Prostate gland (tissue), 2 donors: ENCODE data around the gene STAT5A. TPM values are rescaled to one million over a fixed set of nuclear protein-coding genes. Genes with fewer than 3 reads are reported as not detected.

Source experiments
- DNase-seq: peaks from one replicate; pipeline ENCODE4 v3.0.0-alpha.2; 2019; ENCODE audit warnings: low spot score
- H3K27ac ChIP-seq, 2 donors: fragments of 200-600 bp; sonication (generic); 2 replicates each; pipeline ENCODE4 v1.5.1; 2017 to 2019
- H3K27me3 ChIP-seq: fragments of 200-600 bp; sonication (generic); replicated peaks from 2 replicates; pipeline ENCODE4 v1.5.1; 2019; ENCODE audit not compliant: insufficient read depth
- H3K36me3 ChIP-seq, 2 donors: fragments of 200-600 bp; sonication (generic); 1 replicate in 1 of 2; 2 replicates in 1 of 2; pipeline versions ENCODE4 v1.5.1 to v1.8.1; 2017 to 2019
- H3K4me1 ChIP-seq: fragments of 200-600 bp; sonication (generic); replicated peaks from 2 replicates; pipeline ENCODE4 v1.5.1; 2019
- H3K4me3 ChIP-seq, 2 donors: fragments of 200-600 bp; sonication (generic); 2 replicates each; pipeline ENCODE4 v1.5.1; 2017 to 2019
- H3K9me3 ChIP-seq: fragments of 200-600 bp; sonication (generic); 2 replicates; pipeline ENCODE4 v1.5.1; 2017
- POLR2A ChIP-seq: fragments of 450-650 bp; IDR thresholded peaks from one replicate; pipeline ENCODE4 v1.6.1; 2016; ENCODE audit warnings: antibody characterized with exemption, mild to moderate bottlenecking
- POLR2AphosphoS5 ChIP-seq: sonication (generic); formaldehyde crosslinking; IDR thresholded peaks from one replicate; pipeline ENCODE4 v1.6.1; 2017; ENCODE audit warnings: antibody characterized with exemption
- WGBS: methylation state at CpG from one replicate; pipeline ENCODE4 v1.1.5; 2018; 5-methylcytosine and 5-hydroxymethylcytosine counted together
- intact Hi-C: fragments of 100-400 bp; cut with DNase I; formaldehyde crosslinking; loops from one replicate; pipeline ENCODE4 v1.14.2; 2022
- total RNA-seq, 2 donors: library from RNA; depleted of rRNA; stranded (reverse); fragments of >200 nt; gene quantifications; one replicate each; pipeline ENCODE4 v1.1.0, GENCODE V29; 2016
- TF ChIP-seq, protein P1 (sequence below), 4 experiments: fragments of 200-600 bp in 2 of 4; fragments of 450-650 bp in 2 of 4; sonication (generic) in 2 of 4; IDR thresholded peaks; 1 replicate in 3 of 4; 2 replicates in 1 of 4; pipeline ENCODE4 v1.5.1; 2016 to 2019; ENCODE audit warnings: antibody characterized with exemption in 4 of 4, mild to moderate bottlenecking in 2 of 4, moderate library complexity in 2 of 4

STAT5A gene
- total RNA-seq, 2 donors from 2014 or later = 31.1 to 45.8 TPM

DNA sequence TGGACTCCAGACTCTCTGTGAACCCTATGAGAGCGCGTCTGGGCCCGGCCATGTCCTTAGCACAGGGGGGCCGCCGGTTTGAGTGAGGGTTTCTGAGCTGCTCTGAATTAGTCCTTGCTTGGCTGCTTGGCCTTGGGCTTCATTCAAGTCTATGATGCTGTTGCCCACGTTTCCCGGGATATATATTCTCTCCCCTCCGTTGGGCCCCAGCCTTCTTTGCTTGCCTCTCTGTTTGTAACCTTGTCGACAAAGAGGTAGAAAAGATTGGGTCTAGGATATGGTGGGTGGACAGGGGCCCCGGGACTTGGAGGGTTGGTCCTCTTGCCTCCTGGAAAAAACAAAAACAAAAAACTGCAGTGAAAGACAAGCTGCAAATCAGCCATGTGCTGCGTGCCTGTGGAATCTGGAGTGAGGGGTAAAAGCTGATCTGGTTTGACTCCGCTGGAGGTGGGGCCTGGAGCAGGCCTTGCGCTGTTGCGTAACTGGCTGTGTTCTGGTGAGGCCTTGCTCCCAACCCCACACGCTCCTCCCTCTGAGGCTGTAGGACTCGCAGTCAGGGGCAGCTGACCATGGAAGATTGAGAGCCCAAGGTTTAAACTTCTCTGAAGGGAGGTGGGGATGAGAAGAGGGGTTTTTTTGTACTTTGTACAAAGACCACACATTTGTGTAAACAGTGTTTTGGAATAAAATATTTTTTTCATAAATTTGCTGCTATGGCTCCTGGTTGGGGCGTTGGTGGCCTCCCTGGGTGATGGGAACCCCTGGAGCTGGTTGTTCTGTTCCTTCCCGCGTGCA, 23.1 kb downstream of the STAT5A start:
- peak; percentile 65 for DNase-seq
- WGBS = 47% methylated on average over 19 of the region's 19 CpGs
- Histone ChIP-seq H3K27me3 (no peaks in the 10 kb centered on the region), H3K9me3 (no peaks in the 10 kb centered on the region), H3K4me1 (peaks cover 7% of the 10 kb centered on the region), H3K27ac (peak overlapping the region; percentile 71 to 81), H3K36me3 (no peaks in the 10 kb centered on the region), H3K4me3 (no peak overlapping the region)
- intact Hi-C loops = loop anchor here (5.0 kb wide), 1 partner anchor 206 kb away; no protein-coding TSS in a partner anchor
- no peak for TF ChIP-seq POLR2A
- TF ChIP-seq POLR2AphosphoS5 = peak; percentile 51

DNA sequence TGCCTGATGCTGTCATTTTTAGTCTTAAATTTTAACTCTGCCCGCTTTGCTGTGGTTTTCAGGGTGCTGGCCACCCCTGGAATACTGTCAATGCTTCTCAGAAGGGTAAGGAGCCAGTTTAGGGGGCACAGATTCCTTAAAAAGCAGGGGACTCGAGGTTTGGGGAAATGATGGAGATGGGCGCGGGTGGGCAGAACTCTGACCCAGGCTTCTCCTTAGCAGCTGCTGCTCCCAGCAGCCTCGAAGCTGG, 23.7 kb downstream of the STAT5A start:
- 23% methylated on average over 5 of the region's 5 CpGs for WGBS
- no peak for DNase-seq
- TF ChIP-seq, protein P1, sequence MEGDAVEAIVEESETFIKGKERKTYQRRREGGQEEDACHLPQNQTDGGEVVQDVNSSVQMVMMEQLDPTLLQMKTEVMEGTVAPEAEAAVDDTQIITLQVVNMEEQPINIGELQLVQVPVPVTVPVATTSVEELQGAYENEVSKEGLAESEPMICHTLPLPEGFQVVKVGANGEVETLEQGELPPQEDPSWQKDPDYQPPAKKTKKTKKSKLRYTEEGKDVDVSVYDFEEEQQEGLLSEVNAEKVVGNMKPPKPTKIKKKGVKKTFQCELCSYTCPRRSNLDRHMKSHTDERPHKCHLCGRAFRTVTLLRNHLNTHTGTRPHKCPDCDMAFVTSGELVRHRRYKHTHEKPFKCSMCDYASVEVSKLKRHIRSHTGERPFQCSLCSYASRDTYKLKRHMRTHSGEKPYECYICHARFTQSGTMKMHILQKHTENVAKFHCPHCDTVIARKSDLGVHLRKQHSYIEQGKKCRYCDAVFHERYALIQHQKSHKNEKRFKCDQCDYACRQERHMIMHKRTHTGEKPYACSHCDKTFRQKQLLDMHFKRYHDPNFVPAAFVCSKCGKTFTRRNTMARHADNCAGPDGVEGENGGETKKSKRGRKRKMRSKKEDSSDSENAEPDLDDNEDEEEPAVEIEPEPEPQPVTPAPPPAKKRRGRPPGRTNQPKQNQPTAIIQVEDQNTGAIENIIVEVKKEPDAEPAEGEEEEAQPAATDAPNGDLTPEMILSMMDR (IDR thresholded peaks at IDR 0.05) = no peak
- TF ChIP-seq POLR2AphosphoS5 (no peak), POLR2A (no peak)
- Histone ChIP-seq H3K4me3 (no peak overlapping the region), H3K36me3 (peaks cover 0 to 1% of the 10 kb centered on the region in 2 donors), H3K9me3 (no peaks in the 10 kb centered on the region), H3K27ac (peak overlapping the region; percentile 71 to 81), H3K4me1 (peaks cover 7% of the 10 kb centered on the region), H3K27me3 (no peaks in the 10 kb centered on the region)
- intact Hi-C loops = loop anchor here (5.0 kb wide), 1 partner anchor 205 kb away; no protein-coding TSS in a partner anchor

DNA sequence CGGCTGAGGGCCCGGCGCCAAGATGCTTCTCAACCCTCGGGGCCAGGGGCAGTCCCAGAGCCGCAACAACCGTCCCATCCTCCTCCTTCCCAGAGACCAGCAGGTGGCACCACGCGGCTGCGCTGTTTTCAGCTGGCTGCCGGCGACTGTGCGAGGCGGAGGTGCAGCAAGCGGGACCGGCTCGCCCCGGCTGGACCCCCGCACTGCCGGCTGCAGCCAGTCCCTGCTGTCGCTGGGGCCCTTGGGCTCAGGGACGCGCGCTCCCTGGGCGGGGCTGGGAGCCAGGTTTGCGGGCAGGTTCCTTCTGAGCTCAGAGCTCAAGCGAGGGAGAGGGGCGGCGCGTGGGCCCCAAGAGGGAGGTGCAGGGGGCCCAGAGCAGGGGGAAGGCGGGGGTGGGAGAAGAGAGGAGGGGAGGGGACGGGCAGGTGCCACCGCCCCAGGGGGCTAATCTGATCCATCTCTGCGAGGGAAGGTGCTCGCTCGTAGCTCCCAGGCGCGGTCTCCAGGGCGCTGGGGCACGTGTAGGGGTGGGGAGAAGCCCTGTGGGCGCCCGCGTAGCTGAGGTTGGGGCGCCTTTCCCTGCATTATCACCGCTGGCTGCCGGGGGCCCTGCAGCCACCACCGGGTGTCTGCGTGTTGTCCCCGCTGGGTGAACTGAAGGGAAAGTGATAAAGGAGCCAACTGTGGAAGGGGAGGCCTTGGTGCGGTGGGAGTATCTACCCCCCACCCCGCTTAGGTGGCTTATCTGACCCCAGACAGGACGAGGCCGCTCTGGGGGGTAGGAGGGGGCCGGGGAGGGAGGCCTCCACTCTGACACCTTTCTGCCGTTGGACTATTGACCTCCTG, 24.2 kb downstream of the STAT5A start:
- Histone ChIP-seq H3K27ac (peak overlapping the region; percentile 71 to 81), H3K9me3 (no peaks in the 10 kb centered on the region), H3K27me3 (no peaks in the 10 kb centered on the region), H3K36me3 (peaks cover 0 to 3% of the 10 kb centered on the region in 2 donors), H3K4me1 (peaks cover 7% of the 10 kb centered on the region), H3K4me3 (peak overlapping the region in 1 of 2 donors; percentile 5)
- peak; percentile 78 for DNase-seq
- 24% methylated on average over 49 of the region's 54 CpGs for WGBS
- intact Hi-C loops = loop anchor here (5.0 kb wide), 1 partner anchor 205 kb away; no protein-coding TSS in a partner anchor
- TF ChIP-seq POLR2AphosphoS5 = peak; percentile 52
- TF ChIP-seq, protein P1 (IDR thresholded peaks at IDR 0.05) = peak; percentile 24 to 75 (median 64)
- TF ChIP-seq POLR2A = no peak

DNA sequence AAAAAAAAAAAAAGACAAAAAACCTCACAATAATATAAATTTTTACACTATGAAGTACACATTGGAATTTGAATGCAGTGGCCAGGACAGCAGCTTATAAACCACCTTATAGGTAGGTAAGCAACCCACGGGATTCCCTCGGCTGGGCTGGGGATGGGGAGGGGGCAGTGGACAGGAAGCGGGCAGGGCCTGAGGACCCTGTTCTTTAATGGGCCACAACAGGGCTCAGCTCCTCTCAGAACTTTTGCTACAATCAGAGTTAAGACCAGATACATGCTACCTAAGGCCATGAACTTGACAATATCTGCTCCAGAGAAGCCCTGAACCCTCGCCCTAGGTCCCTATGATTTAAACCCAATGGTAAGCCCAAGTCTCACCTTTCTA, 25.1 kb downstream of the STAT5A start:
- H3K4me3 ChIP-seq = no peak overlapping the region

More for the DNA sequence above, 25.1 kb downstream of the STAT5A start:
- H3K9me3 ChIP-seq = no peaks in the 10 kb centered on the region
- no peak for DNase-seq
- H3K27ac ChIP-seq = no peak overlapping the region
- TF ChIP-seq POLR2A (no peak), POLR2AphosphoS5 (no peak)
- TF ChIP-seq, protein P1 (IDR thresholded peaks at IDR 0.05) = no peak
- WGBS = 90% methylated on average over 4 of the region's 4 CpGs
- peaks cover 0 to 3% of the 10 kb centered on the region in 2 donors for H3K36me3 ChIP-seq
- intact Hi-C loops = loop anchor here (5.0 kb wide), 1 partner anchor 204 kb away; no protein-coding TSS in a partner anchor
- peaks cover 7% of the 10 kb centered on the region for H3K4me1 ChIP-seq
- H3K27me3 ChIP-seq = no peaks in the 10 kb centered on the region
